ENCODE measurements around the gene ZNF362.

The ZNF362 gene

GRCh38 chr1:33329600-33330305 is 73.5 kb downstream of the ZNF362 start:
- DNase-seq = no peak

DNA sequence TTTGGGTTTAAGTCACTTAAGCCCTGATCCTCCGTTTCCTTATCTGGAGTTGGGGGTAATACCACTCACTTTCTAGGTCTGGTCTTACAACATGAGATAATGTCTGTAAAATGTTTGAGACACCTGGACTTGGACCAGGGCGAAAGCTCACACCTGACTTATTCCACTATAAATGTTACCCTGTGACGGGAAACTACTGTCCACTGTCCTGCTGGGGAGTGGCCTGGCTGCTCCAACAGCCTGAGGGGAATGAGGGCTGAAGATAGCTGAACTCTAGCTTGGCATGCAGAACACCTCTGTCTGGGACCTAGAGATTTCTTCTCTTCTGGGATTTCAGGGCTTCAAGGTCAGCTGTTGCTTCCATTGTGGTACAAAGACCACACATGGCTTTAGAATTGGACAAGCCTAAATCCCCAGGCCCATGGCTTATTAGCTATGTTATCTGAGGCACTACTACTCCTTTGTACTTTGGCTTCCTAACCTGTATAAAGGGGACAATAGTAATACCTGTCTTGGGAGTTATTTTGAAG is 74.1 kb downstream of the ZNF362 start:
- no peak for DNase-seq

- no peak for DNase-seq
Observed at GRCh38 chr1:33330906-33331305, 74.6 kb downstream of the ZNF362 start.

GRCh38 chr1:33331444-33332356 is 75.4 kb downstream of the ZNF362 start:
- DNase-seq = peak in 1 of 4 experiments; percentile 34

GRCh38 chr1:33332357-33332789 is 76.1 kb downstream of the ZNF362 start:
- no peak for DNase-seq

GRCh38 chr1:33332881-33333280 is 76.6 kb downstream of the ZNF362 start:
- peak in 1 of 4 experiments; percentile 24 for DNase-seq

DNA sequence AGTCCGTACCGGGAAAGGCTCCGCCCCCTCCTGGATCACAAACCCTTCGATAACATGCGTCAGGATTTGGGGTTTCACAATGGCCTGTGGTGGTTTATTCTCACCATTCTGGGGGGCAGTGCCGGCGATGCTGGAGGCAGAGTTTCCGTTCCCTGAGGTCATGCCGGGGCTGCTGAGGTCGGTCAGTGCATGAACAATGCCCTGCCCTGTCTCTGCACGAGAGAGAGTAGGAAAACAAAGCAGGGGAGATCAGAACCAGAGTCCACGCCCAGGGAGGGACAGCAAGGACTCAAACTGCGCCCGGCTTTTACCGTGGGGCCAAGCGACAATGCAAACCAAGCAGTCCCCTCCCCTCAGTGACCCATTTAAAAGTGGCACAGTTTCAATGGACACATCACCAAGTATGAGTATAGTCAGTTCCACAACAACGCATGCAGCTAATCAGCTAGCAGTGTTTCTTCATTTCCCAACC is 77.8 kb downstream of the ZNF362 start:
- peak; percentile 53 to 82 (median 76) for DNase-seq

GRCh38 chr1:33335020-33335419 is 78.7 kb downstream of the ZNF362 start:
- DNase-seq = peak; percentile 81 to 93 (median 84)

DNA sequence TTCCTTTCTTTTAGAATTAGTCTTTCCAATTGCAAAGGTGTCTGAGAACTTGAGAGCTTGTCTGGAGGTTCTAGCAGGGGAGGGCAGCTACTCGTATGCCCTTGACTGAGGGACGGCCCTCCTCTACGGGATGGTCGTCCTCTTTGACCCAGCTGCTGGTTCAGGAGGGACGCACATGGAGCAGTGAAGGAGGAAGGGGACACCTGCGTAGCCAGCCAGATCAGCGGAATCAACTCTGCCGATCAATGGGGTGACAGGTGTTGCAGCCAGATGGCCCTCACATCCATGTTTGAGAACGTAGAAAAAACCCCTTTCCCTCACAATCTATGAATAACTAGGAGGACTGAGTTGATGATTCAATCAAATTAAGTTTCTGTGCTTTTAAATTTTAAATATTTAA is 80.3 kb downstream of the ZNF362 start:
- DNase-seq = no peak

- DNase-seq = no peak
Observed at GRCh38 chr1:33337441-33337840, 81.1 kb downstream of the ZNF362 start.

- DNase-seq = no peak
Observed at GRCh38 chr1:33338048-33338439, 81.8 kb downstream of the ZNF362 start.

DNA sequence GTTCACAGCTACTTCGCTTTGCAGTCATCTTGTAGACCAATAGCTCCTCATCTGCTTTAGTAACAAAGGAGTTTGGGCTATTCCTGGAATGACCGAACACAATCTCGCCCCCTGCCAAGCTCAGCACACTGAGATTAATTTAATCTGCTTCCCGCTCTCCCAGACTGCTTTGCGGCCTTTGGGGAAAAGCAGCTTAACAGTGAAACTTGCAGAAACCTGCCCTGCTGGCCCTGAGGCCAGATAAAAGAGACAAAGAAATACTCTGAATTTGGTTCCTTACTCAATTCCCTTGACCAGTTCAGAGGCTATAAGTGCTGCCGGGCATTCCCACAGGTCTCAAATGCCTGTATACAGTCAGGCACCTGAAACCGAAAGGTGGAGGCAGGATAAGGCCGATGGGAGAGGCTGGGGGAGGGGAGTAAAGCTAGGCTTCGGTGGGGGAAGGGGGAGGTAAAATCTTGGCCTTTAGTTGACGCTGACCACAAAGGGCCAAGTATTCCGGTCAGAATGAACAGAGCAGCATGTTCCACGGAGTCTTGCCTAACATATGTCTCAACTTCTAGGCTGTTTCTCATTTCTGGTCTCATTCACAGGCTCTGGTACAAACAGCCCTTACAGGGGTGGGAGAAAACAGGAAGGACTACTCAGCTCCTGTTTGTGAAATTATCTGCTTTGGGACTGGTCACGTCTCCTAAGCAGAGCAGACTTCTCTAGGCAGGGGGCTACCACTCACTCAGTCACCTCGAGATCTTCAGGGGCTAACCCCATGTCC is 82.3 kb downstream of the ZNF362 start:
- peak; percentile 83 to 96 (median 90) for DNase-seq

GRCh38 chr1:33339413-33339812 is 83.1 kb downstream of the ZNF362 start:
- peak in 3 of 4 experiments; percentile 26 to 48 (median 44) for DNase-seq

- no peak for DNase-seq
Observed at GRCh38 chr1:33341190-33341589, 84.9 kb downstream of the ZNF362 start.

- DNase-seq = peak; percentile 35 to 60 (median 52)
Observed at GRCh38 chr1:33342041-33342723, 85.9 kb downstream of the ZNF362 start.

DNA sequence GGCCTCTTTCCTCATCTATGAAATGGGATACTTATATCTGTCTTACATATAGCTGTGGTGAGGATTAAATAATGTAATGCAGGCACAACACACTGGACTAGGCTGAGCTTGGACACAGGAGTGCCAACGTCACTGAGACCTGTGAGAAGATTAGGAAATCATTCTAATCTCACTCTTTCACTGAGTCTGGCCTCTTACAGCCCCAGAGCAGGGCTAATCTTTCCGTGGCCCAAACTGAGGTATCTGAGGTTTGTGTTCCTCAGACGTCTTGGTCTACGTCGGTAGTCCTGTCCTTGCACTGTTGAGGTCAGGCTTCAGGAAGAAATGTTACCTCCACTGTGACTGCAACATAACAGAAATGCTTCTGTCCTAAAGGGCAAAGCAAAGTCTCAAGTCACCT is 87.2 kb downstream of the ZNF362 start:
- DNase-seq = no peak

DNA sequence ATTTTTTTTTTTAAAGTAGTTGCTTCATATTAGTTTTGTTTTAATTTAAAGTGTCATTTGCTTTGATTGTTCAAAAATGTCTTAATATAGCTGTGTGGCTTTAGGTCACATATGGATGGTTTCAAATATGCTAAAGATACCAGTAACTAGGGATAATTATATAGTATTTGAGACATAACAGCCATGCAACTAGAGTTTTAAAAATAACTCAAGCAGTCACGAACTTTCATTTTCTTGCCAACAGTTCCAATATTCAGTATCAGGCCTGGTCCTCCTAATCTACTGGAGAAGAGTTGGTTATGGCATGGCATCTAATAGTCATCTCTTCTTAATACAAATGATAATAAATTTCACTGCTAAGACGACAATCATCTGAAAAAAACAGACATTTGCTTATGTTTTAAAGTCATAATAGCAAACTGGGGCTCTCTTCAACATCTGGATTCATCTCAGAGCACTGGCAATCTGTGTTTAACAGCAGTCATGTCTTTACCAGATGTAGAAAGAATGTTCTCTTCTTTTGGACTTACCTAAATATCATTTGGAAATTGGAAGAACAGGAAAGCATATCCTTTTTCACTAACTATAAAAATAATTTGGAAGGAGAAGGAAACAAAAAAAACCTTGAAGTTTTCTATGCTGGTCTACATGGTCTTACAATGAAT is 88.7 kb downstream of the ZNF362 start:
- DNase-seq = no peak

- DNase-seq = peak in 1 of 4 experiments; percentile 30
Observed at GRCh38 chr1:33346533-33346926, 90.2 kb downstream of the ZNF362 start.

- peak; percentile 71 to 87 (median 76) for DNase-seq
Observed at GRCh38 chr1:33346927-33347649, 90.8 kb downstream of the ZNF362 start.

DNA sequence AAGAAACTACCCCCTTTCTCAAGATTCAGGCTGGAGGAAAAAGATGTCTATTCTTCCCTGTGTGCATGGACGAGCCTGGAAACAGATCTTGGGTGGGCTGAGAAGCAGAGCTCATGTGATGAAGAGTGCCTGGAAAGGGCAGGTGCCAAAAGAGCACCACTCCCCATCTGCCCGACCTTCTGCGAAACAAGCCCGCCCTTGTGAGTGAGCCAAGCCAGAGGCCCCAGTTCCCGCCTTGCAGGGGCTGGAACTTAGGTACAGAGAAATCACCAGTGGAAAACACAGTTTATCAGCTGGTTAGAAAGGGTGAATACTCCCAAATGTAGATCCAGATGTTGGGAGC is 91.3 kb downstream of the ZNF362 start:
- DNase-seq = no peak

GRCh38 chr1:33348194-33348593 is 91.9 kb downstream of the ZNF362 start:
- DNase-seq = peak in 1 of 4 experiments; percentile 1

All from suppressor macrophage (primary cell).